ENCODE data around the gene ARID1B. TPM values are rescaled to one million over a fixed set of nuclear protein-coding genes. Genes with fewer than 3 reads are reported as not detected.

The ARID1B gene
- total and polyA plus RNA-seq, 11 donors: 15.3 to 76.1 (median 40.7) TPM

DNA sequence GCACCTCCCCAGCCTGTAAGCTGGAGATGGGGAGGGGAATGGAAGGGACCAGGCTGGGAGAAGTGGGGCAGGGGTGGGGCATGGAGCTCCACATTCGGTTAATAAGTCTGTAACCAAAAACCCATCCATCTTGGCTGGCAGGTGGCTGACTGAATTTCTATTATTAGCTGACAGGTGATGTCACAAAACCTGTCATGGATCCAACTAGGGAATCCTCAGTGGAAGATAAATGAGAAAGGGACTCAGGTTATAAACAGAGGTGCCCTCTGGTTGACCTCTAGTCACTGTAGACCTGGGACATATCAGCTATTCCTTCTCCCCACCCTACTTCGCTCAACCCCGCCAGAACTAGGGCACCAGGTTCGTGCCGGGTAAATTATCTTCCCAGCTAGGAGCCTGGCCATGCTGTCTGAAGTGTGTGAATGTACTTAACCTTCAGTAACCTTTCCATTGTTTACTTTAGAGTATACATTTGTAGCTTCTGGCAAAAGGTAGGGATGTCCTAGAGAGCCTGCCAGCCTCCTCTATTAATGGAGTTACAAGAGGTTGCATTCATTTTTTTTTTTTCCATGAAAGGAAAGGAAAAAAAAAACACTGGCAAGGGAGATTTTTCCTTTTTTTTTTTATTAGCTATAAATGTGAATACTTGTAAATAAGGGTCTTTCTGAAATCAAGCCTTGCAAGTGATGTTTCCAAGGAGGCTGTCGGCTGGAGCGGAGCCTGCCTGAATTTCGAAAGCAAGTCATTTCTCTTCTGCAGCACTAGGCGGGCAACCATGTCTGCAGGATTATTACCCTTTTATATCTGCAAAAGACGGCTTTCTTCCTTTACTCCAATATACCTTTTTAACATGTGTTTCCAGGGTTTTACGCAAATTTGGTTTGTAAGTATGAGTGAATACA is 410.3 kb downstream of the ARID1B start:
- no peaks in the 10 kb centered on the region for H3K9me3 ChIP-seq

DNA sequence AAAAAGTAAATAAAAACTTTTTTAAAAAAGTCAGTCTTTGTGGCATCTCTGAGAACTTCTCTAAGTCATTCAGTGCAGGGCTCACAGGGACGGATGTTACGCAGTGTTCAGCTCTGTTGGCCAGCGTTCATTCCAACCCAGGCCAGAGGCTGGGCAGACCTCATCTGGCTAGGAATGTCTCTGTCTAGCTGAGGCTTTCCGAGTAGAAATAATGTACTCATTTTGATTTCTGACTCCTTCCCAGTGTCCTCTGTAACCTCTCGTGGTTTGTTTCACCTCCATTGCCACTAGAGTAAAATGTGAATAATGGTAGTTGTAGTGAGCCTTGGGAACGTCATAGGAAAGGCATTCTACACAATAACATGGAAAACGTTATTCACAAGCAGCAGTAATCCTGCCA is 411.0 kb downstream of the ARID1B start:
- Histone ChIP-seq H3K36me3 (peaks cover 0 to 94% (median 66%) of the 10 kb centered on the region in 9 donors), H3K4me1 (peaks cover 0 to 38% (median 14%) of the 10 kb centered on the region in 12 donors), H3K9me3 (no peaks in the 10 kb centered on the region), H3K4me3 (no peak overlapping the region), H3K27ac (no peak overlapping the region), H3K27me3 (no peaks in the 10 kb centered on the region)
- intact Hi-C loops (cut with DNase I): loop anchor here in 9 of 10 donors (5.0 to 10.0 kb wide), 9 partner anchors 46 to 1863 kb away; partner anchors contain the start of gene ARID1B (in 4 of the 9)
- DNase-seq (no peak), ATAC-seq (no peak)
- TF ChIP-seq, protein P1, sequence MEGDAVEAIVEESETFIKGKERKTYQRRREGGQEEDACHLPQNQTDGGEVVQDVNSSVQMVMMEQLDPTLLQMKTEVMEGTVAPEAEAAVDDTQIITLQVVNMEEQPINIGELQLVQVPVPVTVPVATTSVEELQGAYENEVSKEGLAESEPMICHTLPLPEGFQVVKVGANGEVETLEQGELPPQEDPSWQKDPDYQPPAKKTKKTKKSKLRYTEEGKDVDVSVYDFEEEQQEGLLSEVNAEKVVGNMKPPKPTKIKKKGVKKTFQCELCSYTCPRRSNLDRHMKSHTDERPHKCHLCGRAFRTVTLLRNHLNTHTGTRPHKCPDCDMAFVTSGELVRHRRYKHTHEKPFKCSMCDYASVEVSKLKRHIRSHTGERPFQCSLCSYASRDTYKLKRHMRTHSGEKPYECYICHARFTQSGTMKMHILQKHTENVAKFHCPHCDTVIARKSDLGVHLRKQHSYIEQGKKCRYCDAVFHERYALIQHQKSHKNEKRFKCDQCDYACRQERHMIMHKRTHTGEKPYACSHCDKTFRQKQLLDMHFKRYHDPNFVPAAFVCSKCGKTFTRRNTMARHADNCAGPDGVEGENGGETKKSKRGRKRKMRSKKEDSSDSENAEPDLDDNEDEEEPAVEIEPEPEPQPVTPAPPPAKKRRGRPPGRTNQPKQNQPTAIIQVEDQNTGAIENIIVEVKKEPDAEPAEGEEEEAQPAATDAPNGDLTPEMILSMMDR (IDR thresholded peaks at IDR 0.05): no peak
- no peak for TF ChIP-seq POLR2A (IDR thresholded peaks at IDR 0.05)
- 73 to 76% (median 75%) methylated on average over 7 of the region's 7 CpGs for WGBS, 4 donors

More for the DNA sequence above, 410.3 kb downstream of the ARID1B start:
- WGBS, 4 donors: 45 to 52% (median 50%) methylated on average over 11 of the region's 11 CpGs
- Histone ChIP-seq H3K4me3 (no peak overlapping the region), H3K4me1 (peaks cover 0 to 38% (median 14%) of the 10 kb centered on the region in 12 donors), H3K36me3 (peaks cover 0 to 94% (median 68%) of the 10 kb centered on the region in 9 donors), H3K27me3 (no peaks in the 10 kb centered on the region), H3K27ac (peak overlapping the region in 10 of 12 donors; percentile 5 to 70 (median 44))
- peak in 1 of 5 donors; percentile 33 for DNase-seq
- TF ChIP-seq POLR2A (IDR thresholded peaks at IDR 0.05): no peak
- TF ChIP-seq, protein P1 (IDR thresholded peaks at IDR 0.05): no peak
- ATAC-seq: peak; percentile 72 to 85 (median 79)
- intact Hi-C loops (cut with DNase I): loop anchor here in 9 of 10 donors (5.0 to 10.0 kb wide), 9 partner anchors 45 to 1863 kb away; partner anchors contain the start of gene ARID1B (in 4 of the 9)

DNA sequence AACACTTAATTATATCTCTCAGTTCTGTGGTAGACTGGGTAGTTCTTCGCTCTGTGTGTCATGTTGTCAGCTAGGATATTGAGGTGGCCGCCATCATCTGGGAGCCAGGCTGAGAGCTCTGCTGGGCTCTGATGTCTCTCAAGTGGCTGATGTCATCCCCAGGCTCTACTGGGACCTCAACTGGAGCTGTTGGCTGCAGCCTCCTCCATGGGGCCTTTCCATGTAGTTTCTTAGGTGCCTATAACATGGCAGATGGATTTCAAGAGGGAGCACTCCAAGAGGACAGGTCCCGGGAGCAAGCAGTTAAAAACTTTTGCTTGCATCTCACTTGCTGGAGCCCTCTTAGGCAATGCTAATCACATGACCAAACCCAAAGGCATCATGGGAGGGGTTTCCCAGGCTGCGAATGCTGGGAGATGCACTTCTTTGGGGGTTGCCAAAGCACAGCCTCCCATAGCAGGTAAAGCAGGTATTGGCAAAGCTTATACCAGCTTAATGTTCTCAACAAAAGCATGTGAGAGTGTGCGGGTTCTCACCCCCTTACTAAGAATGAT is 416.3 kb downstream of the ARID1B start:
- peaks cover 0 to 97% (median 81%) of the 10 kb centered on the region in 9 donors for H3K36me3 ChIP-seq
- no peak for TF ChIP-seq POLR2A (IDR thresholded peaks at IDR 0.05)
- TF ChIP-seq, protein P1 (IDR thresholded peaks at IDR 0.05): no peak

DNA sequence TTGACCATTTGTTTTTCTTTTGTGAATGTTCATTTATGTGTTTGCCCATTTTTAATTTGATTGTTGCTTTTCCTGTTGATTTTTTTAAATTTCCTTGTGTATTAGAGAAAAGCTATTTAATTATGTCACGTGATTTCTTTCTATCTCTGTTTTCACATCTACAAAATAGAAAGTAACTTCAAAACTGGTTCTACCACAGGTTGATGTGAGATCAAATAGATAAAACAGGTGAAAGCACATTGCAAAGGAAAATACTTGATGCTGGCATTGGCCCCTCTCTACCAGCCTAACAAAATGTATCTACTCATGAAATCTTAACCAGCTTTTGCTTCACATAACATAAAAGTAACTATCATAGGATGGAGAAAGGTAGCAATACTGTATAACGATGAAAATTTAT is 416.9 kb downstream of the ARID1B start:
- Histone ChIP-seq H3K4me3 (no peak overlapping the region), H3K27ac (no peak overlapping the region), H3K4me1 (peaks cover 0 to 13% (median 8%) of the 10 kb centered on the region in 12 donors), H3K27me3 (no peaks in the 10 kb centered on the region), H3K9me3 (no peaks in the 10 kb centered on the region), H3K36me3 (peaks cover 0 to 94% (median 79%) of the 10 kb centered on the region in 9 donors)
- intact Hi-C loops (cut with DNase I): loop anchor here in 1 of 10 donors (10.0 kb wide), 1 partner anchor 629 kb away; no protein-coding TSS in a partner anchor
- ATAC-seq (no peak), DNase-seq (no peak)
- TF ChIP-seq, protein P1 (IDR thresholded peaks at IDR 0.05): no peak
- TF ChIP-seq POLR2A (IDR thresholded peaks at IDR 0.05): no peak
- 89 to 94% (median 90%) methylated on average over 2 of the region's 2 CpGs for WGBS, 4 donors

More for the DNA sequence above, 416.3 kb downstream of the ARID1B start:
- Histone ChIP-seq H3K27me3 (no peaks in the 10 kb centered on the region), H3K4me3 (no peak overlapping the region), H3K4me1 (peaks cover 0 to 10% (median 5%) of the 10 kb centered on the region in 12 donors), H3K27ac (no peak overlapping the region), H3K9me3 (no peaks in the 10 kb centered on the region)
- 93 to 97% (median 95%) methylated on average over 5 of the region's 5 CpGs for WGBS, 4 donors
- DNase-seq (no peak), ATAC-seq (no peak)
- intact Hi-C loops (cut with DNase I): loop anchor here in 1 of 10 donors (10.0 kb wide), 1 partner anchor 629 kb away; no protein-coding TSS in a partner anchor
